ENCODE results near the gene HBEGF.

The HBEGF gene

DNA sequence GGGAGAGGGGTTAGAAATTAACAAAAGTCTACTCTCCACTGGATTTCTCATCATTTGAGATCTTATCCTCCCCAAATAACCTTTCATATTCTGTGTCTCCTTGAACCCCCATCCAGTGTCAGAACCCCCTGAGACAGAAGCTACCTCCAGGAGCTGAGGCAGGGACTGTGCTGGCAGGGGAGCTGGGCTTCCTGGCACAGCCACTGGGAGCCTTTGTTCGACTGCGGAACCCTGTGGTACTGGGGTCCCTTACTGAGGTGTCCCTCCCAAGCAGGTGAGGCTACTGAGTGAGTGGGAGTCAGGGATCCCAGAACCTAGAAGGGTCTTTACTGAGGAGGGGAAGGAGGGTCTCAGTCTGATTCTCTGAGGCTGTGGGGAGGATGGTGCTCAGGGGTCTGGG, 15.5 kb upstream of the HBEGF start:
- H3K27me3 ChIP-seq: no peaks in the 10 kb centered on the region
- peaks cover 45% of the 10 kb centered on the region for H3K4me1 ChIP-seq
- TF ChIP-seq Cebpa-rat (IDR thresholded peaks at IDR 0.05): no peak
- H3K36me3 ChIP-seq: no peaks in the 10 kb centered on the region
- H3K4me3 ChIP-seq: no peak overlapping the region
- no peak overlapping the region for H3K4me2 ChIP-seq
- H3K9ac ChIP-seq: no peak overlapping the region
- H3K27ac ChIP-seq: no peak overlapping the region
- no peaks in the 10 kb centered on the region for H4K20me1 ChIP-seq
- H3K9me3 ChIP-seq: no peaks in the 10 kb centered on the region

GRCh38 chr5:140360681-140361479, 14.5 kb upstream of the HBEGF start:
- H3K27me3 ChIP-seq: no peaks in the 10 kb centered on the region
- H3K4me2 ChIP-seq: no peak overlapping the region
- H3K9ac ChIP-seq: no peak overlapping the region
- no peaks in the 10 kb centered on the region for H3K9me3 ChIP-seq
- no peak overlapping the region for H3K27ac ChIP-seq
- no peaks in the 10 kb centered on the region for H3K36me3 ChIP-seq
- TF ChIP-seq Cebpa-rat (IDR thresholded peaks at IDR 0.05): no peak
- no peak overlapping the region for H3K4me3 ChIP-seq
- H3K4me1 ChIP-seq: peaks cover 48% of the 10 kb centered on the region
- no peaks in the 10 kb centered on the region for H4K20me1 ChIP-seq

GRCh38 chr5:140360101-140360500, 13.7 kb upstream of the HBEGF start, which contains the start of gene SLC4A9:
Gene SLC4A9, plus strand, starts transcription at chr5:140360194. Its CDS starts 43 bp downstream, at chr5:140360237.
- H3K9ac ChIP-seq: no peak within 1 kb of the TSS
- H3K4me1 ChIP-seq: peaks cover 45% of the 10 kb centered on the region
- no peak within 1 kb of the TSS for H3K4me3 ChIP-seq
- H3K27ac ChIP-seq: no peak within 1 kb of the TSS
- TF ChIP-seq Cebpa-rat (IDR thresholded peaks at IDR 0.05): no peak
- no peaks in the 10 kb centered on the region for H3K36me3 ChIP-seq
- no peaks in the 10 kb centered on the region for H4K20me1 ChIP-seq
- H3K4me2 ChIP-seq: no peak within 1 kb of the TSS
- H3K9me3 ChIP-seq: no peaks in the 10 kb centered on the region
- H3K27me3 ChIP-seq: no peaks in the 10 kb centered on the region

DNA sequence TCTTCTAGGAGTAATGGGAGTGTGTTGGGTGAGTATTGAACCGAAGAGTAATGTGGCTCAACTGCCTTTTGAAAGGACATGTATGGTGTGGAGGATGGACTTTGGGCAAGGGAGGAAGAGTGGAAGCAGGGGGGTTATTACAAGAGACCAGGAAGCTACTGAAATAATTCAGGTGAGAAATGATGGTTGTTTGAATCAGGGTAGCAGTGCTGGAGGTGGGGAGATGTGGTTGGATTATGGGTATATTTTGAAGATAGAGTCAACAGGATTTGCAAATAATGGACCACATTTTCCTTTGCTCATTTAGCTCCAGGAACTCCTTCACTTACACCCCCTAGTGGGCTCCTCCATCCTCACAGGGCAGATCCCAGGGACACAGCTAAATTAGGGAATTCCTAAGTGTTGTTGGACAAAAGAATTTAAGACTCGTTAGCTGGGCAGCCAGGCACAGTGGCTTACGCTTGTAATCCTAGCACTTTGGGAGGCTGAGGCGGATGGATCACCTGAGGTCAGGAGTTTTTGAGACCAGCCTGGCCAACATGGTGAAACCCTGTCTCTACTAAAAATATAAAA, 12.4 kb upstream of the HBEGF start:
- no peaks in the 10 kb centered on the region for H3K36me3 ChIP-seq
- no peaks in the 10 kb centered on the region for H3K9me3 ChIP-seq
- no peak overlapping the region for H3K9ac ChIP-seq
- H3K27me3 ChIP-seq: no peaks in the 10 kb centered on the region
- TF ChIP-seq Cebpa-rat (IDR thresholded peaks at IDR 0.05): no peak
- peaks cover 32% of the 10 kb centered on the region for H3K4me1 ChIP-seq
- H4K20me1 ChIP-seq: no peaks in the 10 kb centered on the region
- no peak overlapping the region for H3K27ac ChIP-seq
- H3K4me2 ChIP-seq: no peak overlapping the region
- H3K4me3 ChIP-seq: no peak overlapping the region

DNA sequence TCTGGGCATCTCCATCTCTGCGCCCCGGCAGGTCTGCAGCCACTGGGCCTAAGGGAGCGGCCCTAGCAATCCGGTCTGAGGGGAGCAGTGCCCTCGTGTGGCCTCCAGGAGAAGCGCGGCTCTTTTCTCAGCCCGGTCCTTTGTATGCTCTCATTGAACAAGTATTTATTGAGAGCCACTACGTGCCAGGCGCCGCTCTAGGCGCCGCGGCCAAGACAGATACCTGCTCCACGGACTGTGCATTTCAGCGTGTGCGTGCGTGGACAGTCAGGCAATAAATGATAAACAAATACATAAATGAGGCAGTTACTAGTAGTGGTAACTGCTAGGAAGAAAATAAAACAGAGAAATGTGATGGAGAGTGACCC, 11.3 kb upstream of the HBEGF start:
- H3K4me1 ChIP-seq: peaks cover 21% of the 10 kb centered on the region
- H3K9me3 ChIP-seq: no peaks in the 10 kb centered on the region
- no peaks in the 10 kb centered on the region for H3K36me3 ChIP-seq
- no peaks in the 10 kb centered on the region for H4K20me1 ChIP-seq
- 0 out of 2 replicates have a peak overlapping the region, but pooled peaks have one; percentile 3 for H3K9ac ChIP-seq
- H3K4me3 ChIP-seq: no peak overlapping the region
- H3K27me3 ChIP-seq: no peaks in the 10 kb centered on the region
- peak overlapping the region; percentile 69 for H3K4me2 ChIP-seq
- H3K27ac ChIP-seq: no peak overlapping the region
- no peak for TF ChIP-seq Cebpa-rat (IDR thresholded peaks at IDR 0.05)

GRCh38 chr5:140356853-140357725, 10.7 kb upstream of the HBEGF start:
- TF ChIP-seq Cebpa-rat (IDR thresholded peaks at IDR 0.05): no peak
- Histone ChIP-seq H3K9ac (no peak overlapping the region), H3K27me3 (no peaks in the 10 kb centered on the region), H3K4me2 (peak overlapping the region; percentile 69), H3K4me1 (peaks cover 21% of the 10 kb centered on the region), H4K20me1 (no peaks in the 10 kb centered on the region), H3K9me3 (no peaks in the 10 kb centered on the region), H3K27ac (0 out of 2 replicates have a peak overlapping the region, but pooled peaks have one; percentile 3), H3K36me3 (no peaks in the 10 kb centered on the region), H3K4me3 (no peak overlapping the region)

DNA sequence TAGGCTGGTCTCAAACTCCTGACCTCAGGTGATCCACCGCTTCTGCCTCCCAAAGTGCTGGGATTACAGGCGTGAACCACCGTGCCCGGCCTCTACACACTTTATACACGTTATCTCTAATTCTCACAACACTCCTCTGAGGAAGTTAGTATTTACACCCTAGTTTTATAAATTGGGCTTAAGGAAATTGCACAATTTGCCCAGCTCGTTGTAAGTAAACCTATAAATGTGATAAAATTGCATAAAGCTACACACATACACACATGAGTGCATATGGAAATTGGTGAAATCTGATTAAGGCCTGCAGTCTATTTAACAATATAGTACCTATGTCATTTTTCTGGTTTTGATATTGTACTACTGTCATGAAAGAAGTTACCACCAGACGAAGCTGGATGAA, 9.1 kb upstream of the HBEGF start:
- Histone ChIP-seq H3K9me3 (no peaks in the 10 kb centered on the region), H3K9ac (no peak overlapping the region), H3K36me3 (no peaks in the 10 kb centered on the region), H3K27ac (no peak overlapping the region), H4K20me1 (no peaks in the 10 kb centered on the region), H3K4me1 (peaks cover 31% of the 10 kb centered on the region), H3K4me3 (no peak overlapping the region), H3K27me3 (no peaks in the 10 kb centered on the region), H3K4me2 (no peak overlapping the region)
- TF ChIP-seq Cebpa-rat (IDR thresholded peaks at IDR 0.05): no peak

- no peak overlapping the region; the same call in 1 of the 2 replicates for H3K4me2 ChIP-seq
- H3K27ac ChIP-seq: no peak overlapping the region
- no peaks in the 10 kb centered on the region for H3K36me3 ChIP-seq
- H3K4me3 ChIP-seq: no peak overlapping the region
- no peak overlapping the region for H3K9ac ChIP-seq
- no peak for TF ChIP-seq Cebpa-rat (IDR thresholded peaks at IDR 0.05)
- H3K9me3 ChIP-seq: no peaks in the 10 kb centered on the region
- H3K4me1 ChIP-seq: peaks cover 50% of the 10 kb centered on the region
- H3K27me3 ChIP-seq: no peaks in the 10 kb centered on the region
- no peaks in the 10 kb centered on the region for H4K20me1 ChIP-seq
These were observed 5.4 kb upstream of the HBEGF start for GRCh38 chr5:140351609-140352334.

DNA sequence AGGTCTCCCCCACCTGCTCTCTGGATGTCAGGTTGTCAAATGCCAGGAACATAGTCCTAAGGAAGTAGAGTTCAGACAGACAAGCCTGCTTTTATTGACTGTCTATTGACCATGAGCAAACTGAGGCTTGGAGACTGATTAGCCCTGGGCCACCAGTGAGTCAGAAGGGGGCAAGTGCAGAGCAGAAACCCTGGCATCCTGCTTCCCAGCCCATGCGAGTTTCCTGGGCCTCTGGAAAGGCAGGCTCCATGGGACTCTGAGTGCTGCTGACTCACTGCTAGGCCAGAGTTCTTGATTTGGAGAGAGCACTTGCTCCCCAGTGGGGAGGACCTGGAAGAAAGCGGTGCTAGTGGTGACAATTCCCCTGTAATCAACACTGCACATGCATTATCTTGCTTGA, 2.8 kb upstream of the HBEGF start:
- no peak overlapping the region for H3K4me3 ChIP-seq
- no peaks in the 10 kb centered on the region for H3K9me3 ChIP-seq
- peaks cover 60% of the 10 kb centered on the region for H3K4me1 ChIP-seq
- no peaks in the 10 kb centered on the region for H3K27me3 ChIP-seq
- H3K36me3 ChIP-seq: peaks cover 2% of the 10 kb centered on the region; the same call in 1 of the 2 replicates
- H3K27ac ChIP-seq: peak overlapping the region; percentile 99
- no peak overlapping the region; the same call in 1 of the 2 replicates for H3K9ac ChIP-seq
- no peak for TF ChIP-seq Cebpa-rat (IDR thresholded peaks at IDR 0.05)
- peak overlapping the region; percentile 98 for H3K4me2 ChIP-seq
- H4K20me1 ChIP-seq: no peaks in the 10 kb centered on the region

All from BLaER1 (cell line).